Activated naive CD4-positive, alpha-beta T cell treated with anti-CD3 and anti-CD28 coated beads, Interleukin-2, amount 10 ng/mL, durations not matched to agents 7 days and 5 days (primary cell): ENCODE measurements around the gene DAPK1.
A peak's percentile ranks its signal among the peaks of the same experiment; 100 is the strongest.

Experiments
- CTCF ChIA-PET: fragments of 350-600 bp; sonication (Branson Sonifier 250); formaldehyde crosslinking; loops from one replicate; lab custom pipeline; 2021; ENCODE audit warnings: antibody characterized with exemption; lab: Charles Lee
- DNase-seq: peaks from one replicate; pipeline ENCODE4 v3.0.0-alpha.2; 2020
- H3K27ac Mint-ChIP-seq: one replicate; pipeline ENCODE4 v1.8.0; 2021; ENCODE audit warnings: mild to moderate bottlenecking, moderate library complexity, mixed read lengths
- H3K27me3 Mint-ChIP-seq: one replicate; pipeline ENCODE4 v1.8.0; 2021; ENCODE audit warnings: mild to moderate bottlenecking, mixed read lengths
- H3K36me3 Mint-ChIP-seq: one replicate; pipeline ENCODE4 v1.8.0; 2021; ENCODE audit warnings: mixed read lengths
- H3K4me1 Mint-ChIP-seq: one replicate; pipeline ENCODE4 v1.8.0; 2021; ENCODE audit warnings: mixed read lengths
- H3K4me3 Mint-ChIP-seq: one replicate; pipeline ENCODE4 v1.8.0; 2021; ENCODE audit warnings: mild to moderate bottlenecking, moderate library complexity, mixed read lengths
- H3K9me3 Mint-ChIP-seq: one replicate; pipeline ENCODE4 v1.8.0; 2021; ENCODE audit warnings: mixed read lengths

Gene DAPK1

GRCh38 chr9:87656485-87656884, 158.8 kb downstream of the DAPK1 start:
- no peaks in the 10 kb centered on the region for H3K36me3 Mint-ChIP-seq
- H3K4me1 Mint-ChIP-seq: no peaks in the 10 kb centered on the region
- H3K4me3 Mint-ChIP-seq: no peak overlapping the region
- CTCF ChIA-PET: interaction anchor here (0.6 to 1.2 kb wide), 2 partner anchors 24 to 321 kb away, joined by 3 read pairs; no protein-coding TSS in a partner anchor
- no peak for DNase-seq
- H3K27me3 Mint-ChIP-seq: no peaks in the 10 kb centered on the region
- no peak overlapping the region for H3K27ac Mint-ChIP-seq
- H3K9me3 Mint-ChIP-seq: no peaks in the 10 kb centered on the region

DNA sequence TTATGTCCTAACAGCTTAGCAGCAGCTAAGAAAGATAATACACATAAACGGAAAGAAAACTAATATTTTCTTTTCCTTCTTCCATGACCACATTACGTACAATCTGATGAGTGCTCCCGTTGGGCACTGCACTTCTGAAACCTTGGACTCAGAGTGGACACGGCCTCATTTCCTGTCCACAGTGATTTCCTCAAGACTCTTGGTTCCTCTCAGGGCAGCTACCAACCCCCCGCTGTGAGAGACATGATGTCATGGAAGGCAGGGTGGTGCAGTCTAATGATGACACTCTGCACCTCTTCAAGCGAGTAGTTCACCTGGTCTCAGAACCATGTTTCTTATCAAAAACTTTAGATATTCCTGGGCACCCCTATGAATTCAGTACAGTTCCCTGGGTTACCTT, 159.5 kb downstream of the DAPK1 start:
- DNase-seq: no peak
- CTCF ChIA-PET: interaction anchor here (1.2 kb wide), 1 partner anchor 321 kb away, joined by 3 read pairs; no protein-coding TSS in a partner anchor
- Mint-ChIP-seq H3K4me1 (no peaks in the 10 kb centered on the region), H3K4me3 (no peak overlapping the region), H3K27me3 (no peaks in the 10 kb centered on the region), H3K9me3 (no peaks in the 10 kb centered on the region), H3K27ac (no peak overlapping the region), H3K36me3 (no peaks in the 10 kb centered on the region)

- Mint-ChIP-seq H3K4me1 (no peaks in the 10 kb centered on the region), H3K9me3 (no peaks in the 10 kb centered on the region), H3K27ac (no peak overlapping the region), H3K4me3 (no peak overlapping the region), H3K27me3 (peaks cover 3% of the 10 kb centered on the region), H3K36me3 (no peaks in the 10 kb centered on the region)
- DNase-seq: no peak
- CTCF ChIA-PET: no interaction called here
Observed at GRCh38 chr9:87657893-87658292, 160.2 kb downstream of the DAPK1 start.

DNA sequence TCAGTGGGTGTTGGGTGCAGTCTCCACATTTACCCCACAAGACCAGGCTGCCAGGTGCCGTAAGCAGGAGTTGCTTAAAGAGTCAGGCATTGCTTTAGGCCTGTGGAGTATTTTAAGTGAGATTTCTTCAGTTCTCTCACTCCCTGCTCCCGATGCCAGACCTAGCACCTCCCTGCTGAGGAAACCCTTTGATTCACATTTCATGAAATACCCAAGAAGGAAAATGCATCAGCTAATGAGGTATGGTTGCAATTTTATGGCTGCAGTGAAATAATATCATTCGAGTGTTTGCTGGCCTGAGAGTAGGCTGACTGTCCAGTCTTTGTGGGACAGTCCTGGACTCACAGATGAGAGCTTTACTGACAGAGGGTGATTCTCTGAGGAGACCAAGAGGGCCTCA, 160.8 kb downstream of the DAPK1 start:
- no peaks in the 10 kb centered on the region for H3K9me3 Mint-ChIP-seq
- no peak overlapping the region for H3K4me3 Mint-ChIP-seq
- CTCF ChIA-PET: no interaction called here
- no peaks in the 10 kb centered on the region for H3K4me1 Mint-ChIP-seq
- H3K27me3 Mint-ChIP-seq: peaks cover 6% of the 10 kb centered on the region
- H3K36me3 Mint-ChIP-seq: no peaks in the 10 kb centered on the region
- DNase-seq: no peak
- H3K27ac Mint-ChIP-seq: no peak overlapping the region

DNA sequence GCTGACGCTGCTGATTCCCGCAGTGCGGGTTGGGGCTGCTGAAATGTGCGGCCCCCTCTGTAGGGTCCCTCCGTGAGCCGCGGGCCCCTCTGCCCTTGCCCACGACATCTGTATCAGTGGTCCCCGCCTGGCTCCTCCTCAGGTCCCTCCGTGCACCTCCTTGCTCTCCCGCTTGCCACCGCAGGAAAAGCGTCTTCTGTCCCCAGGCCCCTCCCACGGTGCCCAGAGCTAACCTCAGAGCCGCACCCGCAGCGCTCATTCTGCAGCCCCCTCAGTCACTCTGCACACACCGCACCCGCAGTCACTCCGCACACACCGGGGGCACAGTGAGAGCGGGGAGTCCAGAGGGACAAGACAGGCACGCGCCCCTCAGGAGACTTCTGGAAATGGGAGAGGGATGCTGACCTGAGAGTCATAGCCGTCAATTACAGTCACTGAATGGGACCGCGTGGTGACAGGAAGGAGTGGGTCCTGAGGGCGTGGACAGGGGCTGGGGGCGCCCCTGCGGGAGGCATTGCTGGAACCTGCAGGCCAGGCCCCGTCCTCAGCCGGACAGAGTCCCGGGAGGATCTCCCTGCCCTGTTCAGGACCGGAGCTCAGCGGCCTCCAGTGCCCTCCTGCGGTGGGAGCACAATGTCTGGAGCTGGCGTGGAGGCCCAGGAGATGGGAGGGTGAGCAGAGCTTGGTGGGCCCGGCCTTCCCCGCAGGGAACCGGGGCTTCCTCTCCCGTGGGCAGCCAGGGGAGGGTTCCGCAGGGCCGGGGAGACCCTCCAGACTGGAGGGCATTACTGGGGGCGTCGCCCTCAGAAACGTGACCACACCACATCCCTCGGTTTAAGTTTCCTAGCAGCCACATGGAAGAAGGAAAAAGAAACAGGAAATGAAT, 162.1 kb downstream of the DAPK1 start:
- no peak for DNase-seq
- H3K9me3 Mint-ChIP-seq: no peaks in the 10 kb centered on the region
- no peaks in the 10 kb centered on the region for H3K36me3 Mint-ChIP-seq
- no peak overlapping the region for H3K27ac Mint-ChIP-seq
- no peaks in the 10 kb centered on the region for H3K4me1 Mint-ChIP-seq
- CTCF ChIA-PET: no interaction called here
- no peak overlapping the region for H3K4me3 Mint-ChIP-seq
- H3K27me3 Mint-ChIP-seq: peaks cover 10% of the 10 kb centered on the region

GRCh38 chr9:87661241-87661640, 163.6 kb downstream of the DAPK1 start:
- H3K9me3 Mint-ChIP-seq: no peaks in the 10 kb centered on the region
- DNase-seq: no peak
- H3K27ac Mint-ChIP-seq: no peak overlapping the region
- no peaks in the 10 kb centered on the region for H3K36me3 Mint-ChIP-seq
- H3K27me3 Mint-ChIP-seq: peaks cover 10% of the 10 kb centered on the region
- H3K4me1 Mint-ChIP-seq: no peaks in the 10 kb centered on the region
- no peak overlapping the region for H3K4me3 Mint-ChIP-seq
- CTCF ChIA-PET: no interaction called here

DNA sequence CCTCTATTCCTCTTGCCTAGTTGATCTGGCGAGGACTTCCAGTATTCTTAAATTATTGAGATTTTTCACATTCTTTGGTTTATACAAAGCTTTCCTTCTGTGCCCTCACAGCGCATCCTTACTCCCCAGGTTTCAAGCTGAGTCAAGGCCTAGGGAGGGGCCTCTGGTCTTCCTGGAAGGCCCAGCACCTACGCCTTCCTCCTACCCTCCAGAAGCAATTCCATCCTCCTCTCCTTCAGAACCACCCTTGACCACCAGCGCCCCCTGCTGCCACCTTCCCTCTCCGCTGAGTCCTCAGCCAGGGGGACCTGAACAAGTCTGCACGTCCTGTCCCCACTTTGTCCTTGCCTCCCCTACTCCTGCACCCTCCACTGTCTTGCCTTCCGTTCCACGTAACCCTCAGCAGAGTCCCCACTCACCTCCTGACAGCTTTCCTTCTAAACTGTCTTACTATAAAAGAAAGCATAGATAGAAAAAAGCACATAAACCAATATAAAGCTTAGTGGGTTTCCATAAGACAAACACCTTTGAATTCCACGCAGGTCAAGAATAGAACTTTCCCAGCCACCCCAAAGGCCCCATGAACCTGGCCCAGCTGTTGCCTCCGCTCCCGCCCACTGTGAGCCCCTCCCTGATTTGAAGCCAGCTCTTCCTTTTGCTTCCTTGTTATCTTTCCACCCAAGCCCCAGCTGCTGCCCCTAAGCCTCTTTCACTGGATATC, 165.3 kb downstream of the DAPK1 start:
- Mint-ChIP-seq H3K27ac (no peak overlapping the region), H3K9me3 (peaks cover 7% of the 10 kb centered on the region), H3K4me1 (no peaks in the 10 kb centered on the region), H3K4me3 (no peak overlapping the region), H3K36me3 (no peaks in the 10 kb centered on the region), H3K27me3 (peaks cover 16% of the 10 kb centered on the region)
- CTCF ChIA-PET: interaction anchor here (0.6 to 1.9 kb wide), 7 partner anchors 11 to 1998 kb away, joined by 3 to 15 read pairs (median 3); no protein-coding TSS in a partner anchor
- peak; percentile 64 for DNase-seq

DNA sequence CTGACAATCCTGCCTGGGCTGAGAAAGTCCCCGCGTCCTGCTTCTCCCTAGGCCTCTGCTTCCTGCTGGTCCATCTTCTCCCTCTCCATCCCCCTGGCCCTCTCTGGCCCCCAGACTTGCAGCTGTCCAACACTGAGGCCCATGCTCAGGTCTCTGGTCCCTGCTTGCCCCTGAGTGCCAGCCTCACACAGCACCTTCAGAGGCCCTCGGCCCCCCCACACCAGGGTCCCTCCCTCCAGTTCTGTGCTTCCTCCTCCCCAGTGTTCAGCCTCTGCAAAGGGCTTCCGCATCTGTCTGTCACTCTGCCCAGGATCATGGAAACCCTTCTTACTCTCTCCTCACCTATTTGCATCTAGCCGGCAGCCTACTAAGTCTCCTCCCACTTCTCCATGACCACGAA, 165.9 kb downstream of the DAPK1 start:
- CTCF ChIA-PET: interaction anchor here (0.6 to 1.9 kb wide), 6 partner anchors 10 to 1997 kb away, joined by 3 to 15 read pairs (median 3); no protein-coding TSS in a partner anchor
- Mint-ChIP-seq H3K36me3 (no peaks in the 10 kb centered on the region), H3K9me3 (peaks cover 7% of the 10 kb centered on the region), H3K4me1 (no peaks in the 10 kb centered on the region), H3K4me3 (no peak overlapping the region), H3K27ac (no peak overlapping the region), H3K27me3 (peaks cover 16% of the 10 kb centered on the region)
- DNase-seq: no peak

DNA sequence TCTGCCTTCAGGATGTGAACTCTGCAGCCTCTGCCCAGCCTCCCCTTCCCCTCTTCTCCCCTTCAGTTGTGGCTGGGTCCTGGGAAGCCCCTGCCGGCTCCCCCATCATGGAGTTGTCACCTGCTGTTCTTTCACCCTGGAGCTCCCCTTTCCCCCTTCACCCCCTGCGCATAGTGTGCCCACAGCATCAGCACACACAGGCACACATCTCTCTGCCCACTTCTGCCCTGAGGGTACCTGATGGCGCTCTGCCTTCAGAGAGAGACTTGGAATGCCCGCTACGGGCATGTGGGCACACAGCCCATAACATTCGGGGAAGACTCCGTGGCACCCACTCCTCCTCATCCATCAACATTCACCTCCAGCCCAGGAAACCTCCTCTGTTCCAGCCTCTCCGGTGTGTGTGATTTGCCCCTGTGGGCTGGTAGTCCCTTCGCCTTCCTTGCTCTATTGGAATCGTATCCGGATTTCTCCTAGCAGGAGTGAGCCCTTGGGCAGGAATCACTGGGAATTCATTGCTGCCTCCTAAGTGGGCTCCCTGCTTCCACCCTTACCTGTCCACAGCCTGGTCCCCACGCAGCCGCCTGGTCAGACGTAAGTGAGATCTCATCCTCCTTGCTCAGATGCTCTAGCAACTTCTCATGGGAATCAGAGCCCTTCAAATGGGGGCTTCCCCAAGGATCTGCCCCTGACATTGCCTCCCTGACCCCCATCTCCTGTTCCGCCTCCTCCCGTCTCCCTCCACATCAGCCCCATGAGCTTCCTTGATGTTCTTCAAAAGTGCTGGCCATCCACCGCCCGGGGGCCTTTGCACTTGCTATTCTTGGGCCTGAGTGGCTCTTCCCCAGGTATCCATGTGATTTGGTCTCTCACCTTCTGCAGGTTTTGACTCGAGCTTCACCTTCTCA, 166.7 kb downstream of the DAPK1 start:
- Mint-ChIP-seq H3K4me3 (no peak overlapping the region), H3K9me3 (peaks cover 10% of the 10 kb centered on the region), H3K27ac (peak overlapping the region; percentile 12), H3K4me1 (no peaks in the 10 kb centered on the region), H3K27me3 (peaks cover 16% of the 10 kb centered on the region), H3K36me3 (no peaks in the 10 kb centered on the region)
- CTCF ChIA-PET: interaction anchor here (0.7 kb wide), 1 partner anchor 25 kb away, joined by 3 read pairs; no protein-coding TSS in a partner anchor
- no peak for DNase-seq

GRCh38 chr9:87665505-87665904, 167.8 kb downstream of the DAPK1 start:
- Mint-ChIP-seq H3K36me3 (no peaks in the 10 kb centered on the region), H3K27ac (no peak overlapping the region), H3K4me3 (no peak overlapping the region), H3K4me1 (no peaks in the 10 kb centered on the region), H3K27me3 (peaks cover 16% of the 10 kb centered on the region), H3K9me3 (peaks cover 10% of the 10 kb centered on the region)
- no peak for DNase-seq
- CTCF ChIA-PET: no interaction called here

DNA sequence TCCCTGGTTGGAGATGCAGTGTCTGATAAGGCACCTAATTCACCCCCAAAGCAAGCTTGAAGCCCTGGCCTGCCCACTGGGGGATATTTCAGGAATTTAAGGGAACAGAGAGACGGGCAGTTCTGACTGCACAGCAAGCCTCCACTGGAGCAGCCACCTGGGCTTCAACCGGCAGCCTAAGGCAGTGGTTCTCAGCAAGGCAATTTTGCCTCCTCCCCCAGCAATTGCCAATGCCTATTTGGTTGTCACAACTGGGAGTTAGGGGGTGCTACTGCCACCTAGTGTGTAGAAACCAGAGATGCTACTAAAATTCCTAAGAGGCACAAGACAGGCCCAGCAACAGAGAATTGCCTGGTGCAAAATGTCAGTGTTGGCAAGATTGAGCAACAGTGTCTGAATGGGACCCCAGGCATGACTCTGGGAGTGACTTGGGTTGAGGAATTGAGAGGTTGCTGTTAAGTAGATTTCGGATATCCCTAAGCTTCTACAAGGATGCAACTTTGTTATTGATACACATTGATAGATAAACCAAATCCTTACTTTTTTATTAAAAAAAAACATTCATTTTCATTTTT, 169.6 kb downstream of the DAPK1 start:
- Mint-ChIP-seq H3K27ac (no peak overlapping the region), H3K27me3 (peaks cover 16% of the 10 kb centered on the region), H3K4me3 (no peak overlapping the region), H3K9me3 (peaks cover 10% of the 10 kb centered on the region), H3K36me3 (no peaks in the 10 kb centered on the region), H3K4me1 (no peaks in the 10 kb centered on the region)
- DNase-seq: no peak
- CTCF ChIA-PET: interaction anchor here (1.1 to 2.3 kb wide), 2 partner anchors 33 to 329 kb away, joined by 3 to 5 read pairs; no protein-coding TSS in a partner anchor

- peaks cover 15% of the 10 kb centered on the region for H3K27me3 Mint-ChIP-seq
- no peaks in the 10 kb centered on the region for H3K36me3 Mint-ChIP-seq
- H3K27ac Mint-ChIP-seq: no peak overlapping the region
- CTCF ChIA-PET: interaction anchor here (1.1 to 2.3 kb wide), 2 partner anchors 32 to 330 kb away, joined by 3 to 5 read pairs; no protein-coding TSS in a partner anchor
- DNase-seq: no peak
- no peak overlapping the region for H3K4me3 Mint-ChIP-seq
- peaks cover 10% of the 10 kb centered on the region for H3K9me3 Mint-ChIP-seq
- no peaks in the 10 kb centered on the region for H3K4me1 Mint-ChIP-seq
Observed at GRCh38 chr9:87668222-87668621, 170.6 kb downstream of the DAPK1 start.

DNA sequence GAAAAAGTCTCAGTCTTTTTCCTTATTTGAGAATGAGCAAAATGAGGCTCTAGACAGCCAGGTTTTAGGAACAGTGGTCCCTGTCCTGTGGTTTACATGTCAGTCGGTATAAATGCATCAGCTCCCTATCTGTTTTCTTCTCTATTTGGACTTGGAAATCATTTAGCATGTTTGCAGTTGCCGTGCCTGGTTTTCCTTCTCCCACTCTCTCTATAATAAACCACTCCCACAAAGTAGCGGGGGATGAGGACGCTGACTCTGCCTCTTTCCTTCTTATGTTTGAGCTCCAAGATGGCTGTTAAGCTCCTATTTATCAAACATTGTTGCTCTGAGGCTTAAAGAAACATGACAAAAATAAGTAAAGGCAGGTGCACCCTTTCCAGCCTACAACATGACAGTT, 171.1 kb downstream of the DAPK1 start:
- CTCF ChIA-PET: interaction anchor here (1.1 to 2.3 kb wide), 2 partner anchors 32 to 331 kb away, joined by 3 to 5 read pairs; no protein-coding TSS in a partner anchor
- H3K4me1 Mint-ChIP-seq: no peaks in the 10 kb centered on the region
- peaks cover 15% of the 10 kb centered on the region for H3K27me3 Mint-ChIP-seq
- no peaks in the 10 kb centered on the region for H3K36me3 Mint-ChIP-seq
- no peak overlapping the region for H3K27ac Mint-ChIP-seq
- H3K4me3 Mint-ChIP-seq: no peak overlapping the region
- DNase-seq: no peak
- peaks cover 10% of the 10 kb centered on the region for H3K9me3 Mint-ChIP-seq
